IMR-90 (cell line): Measurements from ENCODE around the gene DMP1. TPM values are rescaled to one million over a fixed set of nuclear protein-coding genes. Genes with fewer than 3 reads are reported as not detected.

Experiments
- ATAC-seq: fragments of 200-7000 bp; cut with Tn5 transposase; 2 replicates; pipeline ENCODE4 v1.9.1; 2020; ENCODE audit warnings: low read depth, mild to moderate bottlenecking, moderate library complexity
- BruUV-seq: library from RNA; stranded (reverse); fragments of 400-500 nt; replicated peaks from 2 replicates; lab custom pipeline; 2021; lab: Mats Ljungman, UMichigan
- CTCF ChIA-PET: fragments of 300-600 bp; formaldehyde crosslinking; extraction: SDS; loops from one replicate; lab custom pipeline; 2021; ENCODE audit warnings: antibody characterized with exemption; lab: Yijun Ruan, JAX
- POLR2A ChIA-PET: fragments of 300-600 bp; sonication (Branson Sonifier 250); formaldehyde crosslinking; loops from one replicate; lab custom pipeline; 2022; ENCODE audit warnings: antibody characterized with exemption; ENCODE audit not compliant: unreplicated experiment; lab: Charles Lee
- DNase-seq: peaks from one replicate; pipeline ENCODE4 v3.0.0; 2013
- H2AFZ ChIP-seq: replicated peaks from 2 replicates; pipeline ENCODE3; 2013; ENCODE audit warnings: low read length, mild to moderate bottlenecking; ENCODE audit not compliant: poor library complexity
- H2AK5ac ChIP-seq: 2 replicates; pipeline ENCODE4 v1.6.1; 2013; ENCODE audit warnings: low read depth, low read length, inconsistent platforms
- H2AK9ac ChIP-seq: replicated peaks from 2 replicates; pipeline ENCODE3; 2013; ENCODE audit warnings: mild to moderate bottlenecking, low read depth, low read length, moderate library complexity; ENCODE audit not compliant: poor library complexity
- H2BK120ac ChIP-seq: 2 replicates; pipeline ENCODE4 v1.6.1; 2013; ENCODE audit warnings: low read depth, low read length, inconsistent platforms
- H2BK15ac ChIP-seq: 3 replicates; pipeline ENCODE4 v1.6.1; 2013; ENCODE audit warnings: low read depth, low read length, inconsistent platforms
- H2BK20ac ChIP-seq: 2 replicates; pipeline ENCODE4 v1.6.1; 2013; ENCODE audit warnings: low read depth, mild to moderate bottlenecking, inconsistent platforms, low read length, moderate library complexity
- H2BK5ac ChIP-seq: 2 replicates; pipeline ENCODE4 v1.6.1; 2013; ENCODE audit warnings: mild to moderate bottlenecking, low read depth, low read length, inconsistent platforms; ENCODE audit not compliant: poor library complexity, severe bottlenecking
- H3K14ac ChIP-seq: replicated peaks from 2 replicates; pipeline ENCODE4 v1.6.1; 2013; ENCODE audit warnings: low read depth, low read length, inconsistent platforms
- H3K18ac ChIP-seq: 2 replicates; pipeline ENCODE4 v1.6.1; 2013; ENCODE audit warnings: low read depth, low read length, control low read depth
- H3K23ac ChIP-seq: 2 replicates; pipeline ENCODE4 v1.6.1; 2013; ENCODE audit warnings: low read depth, low read length, inconsistent platforms
- H3K27ac ChIP-seq: 2 replicates; pipeline ENCODE4 v1.5.1; 2013; ENCODE audit warnings: mild to moderate bottlenecking, control low read depth, low read length; ENCODE audit not compliant: insufficient read depth
- H3K27me3 ChIP-seq: 2 replicates; pipeline ENCODE4 v1.6.1; 2013; ENCODE audit warnings: low read length; ENCODE audit not compliant: control insufficient read depth, insufficient read depth
- H3K36me3 ChIP-seq: 2 replicates; pipeline ENCODE4 v1.6.1; 2013; ENCODE audit warnings: low read length, mixed read lengths; ENCODE audit not compliant: control insufficient read depth, insufficient read depth
- H3K4ac ChIP-seq: 2 replicates; pipeline ENCODE4 v1.6.1; 2013; ENCODE audit warnings: low read depth, low read length, inconsistent platforms
- H3K4me1 ChIP-seq: 2 replicates; pipeline ENCODE4 v1.6.1; 2013; ENCODE audit warnings: low read length, mixed read lengths; ENCODE audit not compliant: control insufficient read depth, insufficient read depth
- H3K4me2 ChIP-seq: 2 replicates; pipeline ENCODE4 v1.6.1; 2013; ENCODE audit warnings: low read depth, mild to moderate bottlenecking, control low read depth, low read length, moderate library complexity
- H3K4me3 ChIP-seq: 2 replicates; pipeline ENCODE4 v1.5.1; 2013; ENCODE audit warnings: low read depth, mild to moderate bottlenecking, control low read depth, low read length, moderate library complexity; ENCODE audit not compliant: insufficient read depth
- H3K56ac ChIP-seq: 2 replicates; pipeline ENCODE4 v1.6.1; 2013; ENCODE audit warnings: low read length, inconsistent platforms; ENCODE audit not compliant: insufficient read depth; ENCODE audit errors: extremely low read depth
- H3K79me1 ChIP-seq, 2 experiments: 2 replicates each; pipeline ENCODE4 v1.6.1; 2013; ENCODE audit warnings: low read length in 2 of 2, inconsistent platforms in 1 of 2, low read depth in 1 of 2
- H3K9ac ChIP-seq: 2 replicates; pipeline ENCODE4 v1.6.1; 2013; ENCODE audit warnings: low read depth, low read length, control low read depth
- H3K9me1 ChIP-seq: 2 replicates; pipeline ENCODE4 v1.6.1; 2013; ENCODE audit warnings: low read length, inconsistent platforms; ENCODE audit not compliant: insufficient read depth
- H3K9me3 ChIP-seq: 2 replicates; pipeline ENCODE4 v1.6.1; 2013; ENCODE audit warnings: low read length; ENCODE audit not compliant: control insufficient read depth, insufficient read depth
- H4K20me1 ChIP-seq: 2 replicates; pipeline ENCODE4 v1.6.1; 2013; ENCODE audit warnings: low read length, inconsistent platforms; ENCODE audit not compliant: insufficient read depth
- H4K5ac ChIP-seq: 2 replicates; pipeline ENCODE4 v1.6.1; 2013; ENCODE audit warnings: mild to moderate bottlenecking, low read depth, low read length, control low read depth
- H4K8ac ChIP-seq, 2 experiments: 2 replicates each; pipeline ENCODE4 v1.6.1; 2013; ENCODE audit warnings: low read depth in 2 of 2, low read length in 2 of 2, control low read depth in 1 of 2, inconsistent platforms in 1 of 2
- H4K91ac ChIP-seq: 2 replicates; pipeline ENCODE4 v1.6.1; 2013; ENCODE audit warnings: low read depth, low read length, inconsistent platforms; ENCODE audit not compliant: insufficient read depth
- CEBPB ChIP-seq: IDR thresholded peaks from 2 replicates; pipeline ENCODE4 v1.6.1; 2012; ENCODE audit warnings: low read depth, low read length, improper control_type of control experiment
- CHD1 ChIP-seq: IDR thresholded peaks from 2 replicates; pipeline ENCODE4 v1.6.1; 2012; ENCODE audit warnings: low read depth, low read length, improper control_type of control experiment
- CTCF ChIP-seq: conservative IDR thresholded peaks from 2 replicates; pipeline ENCODE4 v1.5.1; 2012; ENCODE audit warnings: mild to moderate bottlenecking, low read depth, low read length, improper control_type of control experiment
- ELK1 ChIP-seq: fragments of 150-350 bp; IDR thresholded peaks from 2 replicates; pipeline ENCODE4 v1.6.1; 2016; ENCODE audit warnings: low read depth, mild to moderate bottlenecking, low read length, moderate library complexity, borderline replicate concordance
- MAFK ChIP-seq: IDR thresholded peaks from 2 replicates; pipeline ENCODE4 v1.6.1; 2012; ENCODE audit warnings: low read depth, low read length, improper control_type of control experiment
- MAZ ChIP-seq: IDR thresholded peaks from 2 replicates; pipeline ENCODE4 v1.6.1; 2012; ENCODE audit warnings: low read depth, mild to moderate bottlenecking, low read length, improper control_type of control experiment, moderate library complexity, borderline replicate concordance
- NFE2L2 ChIP-seq: fragments of 150-350 bp; IDR thresholded peaks from 2 replicates; pipeline ENCODE4 v1.6.1; 2016; ENCODE audit warnings: low read depth, mild to moderate bottlenecking, low read length
- POLR2A ChIP-seq: IDR thresholded peaks from 2 replicates; pipeline ENCODE4 v1.6.1; 2012; ENCODE audit warnings: mild to moderate bottlenecking, low read depth, low read length
- RAD21 ChIP-seq: IDR thresholded peaks from 2 replicates; pipeline ENCODE4 v1.6.1; 2012; ENCODE audit warnings: low read length, improper control_type of control experiment
- RCOR1 ChIP-seq: IDR thresholded peaks from 2 replicates; pipeline ENCODE4 v1.6.1; 2012; ENCODE audit warnings: mild to moderate bottlenecking, low read length, improper control_type of control experiment; ENCODE audit not compliant: insufficient replicate concordance
- RFX5 ChIP-seq: IDR thresholded peaks from 2 replicates; pipeline ENCODE4 v1.8.0; 2012; ENCODE audit warnings: low read depth, mild to moderate bottlenecking, low read length, moderate library complexity
- SMC3 ChIP-seq: fragments of 150-350 bp; IDR thresholded peaks from 2 replicates; pipeline ENCODE4 v1.6.1; 2016; ENCODE audit warnings: low read depth, mild to moderate bottlenecking, antibody characterized with exemption, low read length, moderate library complexity
- WGBS, 2 experiments: methylation state at CpG; one replicate each; pipeline versions ENCODE4 v1.1.5 to v1.1.7; 2013; ENCODE audit warnings: missing lambda C conversion rate in 2 of 2; ENCODE audit not compliant: insufficient read length in 1 of 2; ENCODE audit errors: extremely low coverage in 2 of 2; 5-methylcytosine and 5-hydroxymethylcytosine counted together
- dilution Hi-C: fragments of 300-500 bp; cut with HindIII; formaldehyde crosslinking; loops from one replicate; pipeline ENCODE4 v1.14.3; 2018; ENCODE audit warnings: low sequenced_read_pairs; ENCODE audit not compliant: unreplicated experiment
- in situ Hi-C: fragments of 300-500 bp; cut with MboI; formaldehyde crosslinking; loops from 3 replicates; pipeline ENCODE4 v1.14.3; 2019; ENCODE audit warnings: low sequenced_read_pairs, inconsistent platforms, mixed read lengths
- intact Hi-C: fragments of 100-400 bp; cut with micrococcal nuclease; formaldehyde crosslinking; loops from 2 replicates; pipeline ENCODE4 v1.10.0; 2022
- polyA plus RNA-seq, 3 experiments: library from polyadenylated mRNA; depleted of rRNA; stranded (reverse); fragments of >200 nt; gene quantifications; 2 replicates each; pipeline ENCODE4 v1.2.3, GENCODE V29; 2012; ENCODE audit warnings: low replicate concordance in 1 of 3
- total RNA-seq: library from RNA; depleted of rRNA; stranded (reverse); fragments of >200 nt; gene quantifications from 2 replicates; pipeline ENCODE4 v1.2.3, GENCODE V29; 2012

Gene DMP1
- total and polyA plus RNA-seq, 2 of the 4 experiments (the other 2 are of a cell fraction): not detected

GRCh38 chr4:87669373-87669772, 19.3 kb downstream of the DMP1 start:
- H4K91ac ChIP-seq: no peak overlapping the region
- H3K4me3 ChIP-seq: no peak overlapping the region
- H3K9me1 ChIP-seq: no peaks in the 10 kb centered on the region
- no peaks in the 10 kb centered on the region for H3K36me3 ChIP-seq
- no peak overlapping the region for H2BK20ac ChIP-seq
- H3K9me3 ChIP-seq: no peaks in the 10 kb centered on the region; the same call in 1 of the 2 replicates
- BruUV-seq: no TSS peak
- no peak overlapping the region for H2AK9ac ChIP-seq
- DNase-seq (no peak), ATAC-seq (no peak)
- CTCF ChIA-PET: no interaction called here
- no peak overlapping the region for H2BK120ac ChIP-seq
- TF ChIP-seq CEBPB: no peak
- no peak for TF ChIP-seq POLR2A
- TF ChIP-seq CHD1: no peak
- TF ChIP-seq CTCF: no peak
- no peak for TF ChIP-seq ELK1
- TF ChIP-seq MAZ: no peak
- TF ChIP-seq NFE2L2: no peak
- no peak for TF ChIP-seq RAD21
- TF ChIP-seq MAFK: no peak
- no peak for TF ChIP-seq RCOR1
- TF ChIP-seq SMC3: no peak
- TF ChIP-seq RFX5: no peak
- no peak overlapping the region for H4K5ac ChIP-seq
- no peak overlapping the region for H2BK15ac ChIP-seq
- H3K27me3 ChIP-seq: no peaks in the 10 kb centered on the region; the same call in 1 of the 2 replicates
- H2AFZ ChIP-seq: no peak overlapping the region
- H3K9ac ChIP-seq: no peak overlapping the region
- dilution Hi-C loops: no loop called here
- H3K4me1 ChIP-seq: no peaks in the 10 kb centered on the region
- H3K23ac ChIP-seq: no peak overlapping the region
- H2BK5ac ChIP-seq: no peak overlapping the region
- no peak overlapping the region for H3K14ac ChIP-seq
- H3K4ac ChIP-seq: no peak overlapping the region
- intact Hi-C loops: no loop called here
- no peak overlapping the region for H3K56ac ChIP-seq
- H3K27ac ChIP-seq: no peak overlapping the region
- H3K18ac ChIP-seq: no peak overlapping the region
- in situ Hi-C loops: no loop called here
- H3K4me2 ChIP-seq: no peak overlapping the region
- no peaks in the 10 kb centered on the region for H3K79me1 ChIP-seq
- WGBS, 2 experiments: no CpG with 5 or more reads among the region's 3 CpGs
- no peaks in the 10 kb centered on the region for H4K20me1 ChIP-seq
- POLR2A ChIA-PET: no interaction called here
- H2AK5ac ChIP-seq: no peak overlapping the region
- no peak overlapping the region for H4K8ac ChIP-seq
